GM12872 (cell line): ENCODE data around the gene OPN4.
A peak's percentile ranks its signal among the peaks of the same experiment; 100 is the strongest.

Experiments used
- TF ChIP-seq, protein P1 (sequence below): IDR thresholded peaks from 3 replicates; pipeline ENCODE4 v1.5.1; 2011; ENCODE audit warnings: low read depth, mild to moderate bottlenecking, low read length, moderate library complexity; ENCODE audit not compliant: insufficient read depth

The OPN4 gene

GRCh38 chr10:86628311-86628710, 26.0 kb upstream of the OPN4 start:
- TF ChIP-seq, protein P1, sequence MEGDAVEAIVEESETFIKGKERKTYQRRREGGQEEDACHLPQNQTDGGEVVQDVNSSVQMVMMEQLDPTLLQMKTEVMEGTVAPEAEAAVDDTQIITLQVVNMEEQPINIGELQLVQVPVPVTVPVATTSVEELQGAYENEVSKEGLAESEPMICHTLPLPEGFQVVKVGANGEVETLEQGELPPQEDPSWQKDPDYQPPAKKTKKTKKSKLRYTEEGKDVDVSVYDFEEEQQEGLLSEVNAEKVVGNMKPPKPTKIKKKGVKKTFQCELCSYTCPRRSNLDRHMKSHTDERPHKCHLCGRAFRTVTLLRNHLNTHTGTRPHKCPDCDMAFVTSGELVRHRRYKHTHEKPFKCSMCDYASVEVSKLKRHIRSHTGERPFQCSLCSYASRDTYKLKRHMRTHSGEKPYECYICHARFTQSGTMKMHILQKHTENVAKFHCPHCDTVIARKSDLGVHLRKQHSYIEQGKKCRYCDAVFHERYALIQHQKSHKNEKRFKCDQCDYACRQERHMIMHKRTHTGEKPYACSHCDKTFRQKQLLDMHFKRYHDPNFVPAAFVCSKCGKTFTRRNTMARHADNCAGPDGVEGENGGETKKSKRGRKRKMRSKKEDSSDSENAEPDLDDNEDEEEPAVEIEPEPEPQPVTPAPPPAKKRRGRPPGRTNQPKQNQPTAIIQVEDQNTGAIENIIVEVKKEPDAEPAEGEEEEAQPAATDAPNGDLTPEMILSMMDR = no peak

DNA sequence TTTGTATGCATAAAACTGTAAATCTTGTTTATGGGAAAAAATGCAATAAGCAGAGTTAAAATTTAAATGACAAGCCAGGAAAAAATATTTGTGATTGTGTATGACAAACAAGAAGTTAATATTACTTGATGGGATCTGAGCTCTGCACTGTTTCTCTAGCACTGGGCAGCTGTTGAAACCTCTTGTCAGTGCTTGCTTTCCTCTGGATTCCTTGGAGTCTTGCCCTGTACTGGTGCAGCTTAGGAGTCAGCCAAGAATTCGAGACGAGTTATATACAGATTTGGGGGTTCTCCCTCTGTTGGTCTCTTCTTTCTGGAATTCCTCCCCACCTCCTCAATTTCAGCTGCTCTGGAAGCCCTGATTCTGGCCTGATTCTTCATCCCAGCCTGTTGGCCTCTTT, 24.3 kb upstream of the OPN4 start:
- TF ChIP-seq, protein P1 = no peak

DNA sequence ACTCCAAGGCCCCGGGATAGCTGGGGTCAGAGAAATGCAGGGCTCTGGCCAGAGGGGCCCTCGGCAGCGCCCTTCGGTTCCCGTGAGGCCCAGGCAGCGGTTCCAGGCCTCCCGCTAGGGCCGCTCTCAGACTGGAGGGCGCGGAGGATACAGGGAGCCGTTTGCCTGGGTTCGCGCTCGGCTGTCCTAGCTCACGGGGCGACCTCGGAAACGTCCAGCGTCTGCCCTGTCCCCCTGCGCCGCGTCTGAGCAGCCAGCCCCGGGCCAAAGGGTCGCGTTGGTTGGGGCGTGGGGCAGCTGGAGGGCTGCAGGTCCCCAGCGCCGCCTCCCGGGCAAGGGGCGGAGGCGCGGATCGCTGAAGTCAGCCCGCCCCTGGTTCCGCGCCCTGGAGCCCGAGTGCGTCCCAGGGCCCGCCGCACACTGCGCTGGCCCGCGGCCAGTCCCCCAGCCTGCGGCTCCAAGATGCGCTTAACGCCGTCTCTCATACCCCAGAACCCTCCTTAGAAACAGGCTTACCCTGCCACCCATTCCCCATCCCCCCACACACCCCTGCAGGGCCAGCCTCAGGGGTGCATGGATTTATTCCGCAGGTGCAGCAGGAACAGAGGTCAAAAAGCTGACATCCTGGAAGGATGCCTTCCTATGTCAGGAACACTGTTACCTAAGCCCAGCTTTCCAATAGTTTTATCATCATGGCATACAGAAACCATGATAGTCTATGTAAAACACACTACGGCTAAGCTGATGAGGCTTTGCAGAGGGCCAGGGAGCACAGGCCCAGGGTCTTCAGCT, 22.1 kb upstream of the OPN4 start:
- TF ChIP-seq, protein P1 = no peak

GRCh38 chr10:86632951-86633350, 21.4 kb upstream of the OPN4 start:
- TF ChIP-seq, protein P1 = 0 out of 3 replicates have a peak, but pooled peaks have one; percentile 4

- TF ChIP-seq, protein P1 = no peak
Observed at GRCh38 chr10:86635402-86635801, 18.9 kb upstream of the OPN4 start.

GRCh38 chr10:86636311-86636710, 18.0 kb upstream of the OPN4 start:
- TF ChIP-seq, protein P1 = no peak

DNA sequence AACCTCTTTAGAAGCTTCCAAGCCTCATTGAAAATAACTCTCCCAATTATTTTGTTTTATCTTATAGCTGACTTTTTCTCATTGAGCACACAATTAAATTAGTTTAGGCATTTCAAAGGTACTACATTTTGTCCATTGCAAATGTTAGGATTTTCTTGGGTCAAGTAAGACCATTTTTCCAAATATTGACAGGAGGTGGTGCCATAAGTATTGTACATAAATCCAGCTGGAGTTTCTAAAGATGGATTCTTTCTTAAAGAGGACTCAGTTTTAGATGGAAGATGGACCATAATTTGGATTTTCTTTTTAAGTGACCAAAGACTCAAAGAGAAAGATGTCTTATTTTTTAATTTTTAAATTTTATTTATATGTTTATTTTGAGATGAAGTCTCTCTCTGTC, 12.3 kb upstream of the OPN4 start:
- TF ChIP-seq, protein P1 = no peak

DNA sequence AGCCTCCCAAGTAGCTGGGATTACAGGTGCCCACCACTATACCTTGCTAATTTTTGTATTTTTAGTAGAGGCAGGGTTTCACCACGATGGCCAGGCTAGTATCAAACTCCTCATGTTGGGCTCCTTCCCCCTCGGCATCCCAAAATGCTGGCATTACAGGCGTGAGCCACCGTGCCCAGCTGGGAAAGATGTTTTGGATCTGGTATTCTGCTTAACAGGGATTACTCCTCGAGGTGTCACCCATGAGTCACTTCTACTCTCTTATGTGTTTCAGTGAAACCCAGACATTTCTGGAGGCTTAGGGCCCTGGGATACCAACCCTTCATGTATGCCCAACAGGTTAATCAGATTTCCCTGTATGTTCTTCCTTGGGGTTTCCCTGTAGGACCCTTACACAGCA, 11.8 kb upstream of the OPN4 start:
- TF ChIP-seq, protein P1 = peak; percentile 34; the same call in 2 of the 3 replicates
